ENCODE measurements around the gene PMPCA.

DNA sequence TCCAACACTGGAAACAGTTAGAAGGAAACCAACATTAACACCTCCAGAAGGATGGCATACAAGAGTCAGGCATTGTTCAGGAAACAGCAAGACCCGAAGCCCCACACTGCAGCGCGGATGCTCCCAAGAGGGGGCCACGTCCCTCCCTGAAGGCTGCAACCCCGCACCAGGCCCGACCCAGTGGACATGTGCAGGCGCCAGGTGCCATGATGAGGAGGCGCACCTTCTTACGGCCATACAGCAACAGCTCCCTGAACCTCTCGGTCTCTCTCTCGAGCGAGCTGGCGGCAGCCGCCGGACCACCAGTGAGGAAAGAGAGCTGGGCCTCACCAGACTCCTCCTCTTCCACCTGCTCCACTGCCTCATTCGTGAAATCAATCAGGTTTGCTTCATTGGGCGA lies 52.2 kb downstream of the PMPCA start:
- TF ChIP-seq EZH2phosphoT487 (IDR thresholded peaks at IDR 0.05; ENCODE audit: borderline replicate concordance, low read length): no peak
- TF ChIP-seq CTCF (conservative IDR thresholded peaks at IDR 0.05; ENCODE audit: low read depth, low read length): no peak
- no peak for TF ChIP-seq EZH2 (IDR thresholded peaks at IDR 0.05; ENCODE audit: low read length, unreplicated experiment)
